H1 (cell line): ENCODE data around the gene YAF2. TPM values are rescaled to one million over a fixed set of nuclear protein-coding genes. Genes with fewer than 3 reads are reported as not detected.

Source experiments
- CTCF ChIA-PET: fragments of 300-600 bp; sonication (Branson Sonifier 250); formaldehyde crosslinking; loops from one replicate; lab custom pipeline; 2021; ENCODE audit not compliant: partially characterized antibody; lab: Charles Lee
- POLR2A ChIA-PET: fragments of 300-600 bp; sonication (Branson Sonifier 250); formaldehyde crosslinking; loops from one replicate; lab custom pipeline; 2021; ENCODE audit warnings: inconsistent platforms; ENCODE audit not compliant: partially characterized antibody; lab: Charles Lee
- DNase-seq, 2 experiments: peaks; one replicate each; pipeline versions ENCODE4 v3.0.0 to v3.0.0-alpha.2; 2010 to 2022; ENCODE audit warnings: low spot score in 2 of 2, low read depth in 1 of 2, mixed read lengths in 1 of 2
- FAIRE-seq: peaks from 2 replicates; lab custom pipeline; 2011; peaks lifted over from hg19 to GRCh38; lab: Jason Lieb, UNC
- H2AFZ ChIP-seq: 2 replicates; pipeline ENCODE4 v1.8.1; 2012; ENCODE audit warnings: low read length, inconsistent platforms
- H2AK5ac ChIP-seq: 2 replicates; pipeline ENCODE4 v1.6.1; 2013; ENCODE audit warnings: low read depth, low read length
- H2BK120ac ChIP-seq: replicated peaks from 2 replicates; pipeline ENCODE3; 2013; ENCODE audit warnings: low read depth, low read length, inconsistent platforms
- H2BK12ac ChIP-seq: 2 replicates; pipeline ENCODE4 v1.6.1; 2013; ENCODE audit warnings: low read depth, low read length
- H2BK15ac ChIP-seq: 2 replicates; pipeline ENCODE4 v1.6.1; 2013; ENCODE audit warnings: low read length
- H2BK20ac ChIP-seq: 2 replicates; pipeline ENCODE4 v1.6.1; 2013; ENCODE audit warnings: low read length
- H2BK5ac ChIP-seq: 2 replicates; pipeline ENCODE4 v1.6.1; 2013; ENCODE audit warnings: low read depth, low read length
- H3K14ac ChIP-seq: 2 replicates; pipeline ENCODE4 v1.6.1; 2013; ENCODE audit warnings: inconsistent platforms; ENCODE audit not compliant: insufficient read length
- H3K18ac ChIP-seq: 2 replicates; pipeline ENCODE4 v1.6.1; 2013; ENCODE audit warnings: low read length; ENCODE audit errors: extremely low read depth
- H3K23ac ChIP-seq: 2 replicates; pipeline ENCODE4 v1.6.1; 2013; ENCODE audit warnings: inconsistent platforms; ENCODE audit not compliant: insufficient read length
- H3K23me2 ChIP-seq: 2 replicates; pipeline ENCODE4 v1.6.1; 2013; ENCODE audit warnings: low read depth, low read length
- H3K27ac ChIP-seq: 2 replicates; pipeline ENCODE4 v1.6.1; 2011; ENCODE audit warnings: low read depth, low read length, inconsistent platforms
- H3K27me3 ChIP-seq, 4 experiments: replicated peaks in 1 of 4; 1 replicate in 1 of 4; 2 replicates in 3 of 4; pipeline versions ENCODE4 v1.6.1 to v1.8.1; 2011 to 2013; ENCODE audit warnings: low read length in 3 of 4, mild to moderate bottlenecking in 3 of 4, inconsistent platforms in 2 of 4, mixed read lengths in 2 of 4, moderate library complexity in 1 of 4; ENCODE audit not compliant: control insufficient read depth in 3 of 4, insufficient read depth in 3 of 4; ENCODE audit errors: extremely low read depth in 1 of 4
- H3K36me3 ChIP-seq, 4 experiments: 2 replicates each; pipeline versions ENCODE4 v1.6.1 to v1.8.1; 2011 to 2013; ENCODE audit warnings: mild to moderate bottlenecking in 4 of 4, low read length in 3 of 4, moderate library complexity in 2 of 4, control low read depth in 1 of 4, inconsistent platforms in 1 of 4; ENCODE audit not compliant: insufficient read depth in 4 of 4, control insufficient read depth in 2 of 4
- H3K4ac ChIP-seq: replicated peaks from 2 replicates; pipeline ENCODE3; 2013; ENCODE audit warnings: low read length, low read depth, mixed read lengths, inconsistent platforms; ENCODE audit not compliant: insufficient read length
- H3K4me1 ChIP-seq, 4 experiments: replicated peaks in 1 of 4; 1 replicate in 1 of 4; 2 replicates in 3 of 4; pipeline versions ENCODE4 v1.6.1 to v1.8.1; 2011 to 2013; ENCODE audit warnings: low read length in 3 of 4, inconsistent platforms in 2 of 4, mixed read lengths in 1 of 4; ENCODE audit not compliant: insufficient read depth in 4 of 4, control insufficient read depth in 3 of 4
- H3K4me2 ChIP-seq, 2 experiments: 2 replicates each; pipeline versions ENCODE4 v1.6.1 to v1.8.1; 2011 to 2013; ENCODE audit warnings: low read depth in 2 of 2, low read length in 2 of 2, control low read depth in 1 of 2, inconsistent platforms in 1 of 2, mild to moderate bottlenecking in 1 of 2; ENCODE audit not compliant: insufficient read depth in 1 of 2
- H3K4me3 ChIP-seq, 4 experiments: fragments of 200-600, 300-600 bp in 1 of 4; sonication (generic), shearing (Covaris generic), sonication (Bioruptor Twin) in 1 of 4; 2 replicates each; pipeline versions ENCODE4 v1.5.1 to v1.8.1; 2011 to 2016; ENCODE audit warnings: low read length in 4 of 4, low read depth in 3 of 4, control low read depth in 2 of 4, inconsistent platforms in 2 of 4, mild to moderate bottlenecking in 2 of 4, mixed read lengths in 1 of 4, moderate library complexity in 1 of 4; ENCODE audit not compliant: insufficient read depth in 2 of 4; ENCODE audit errors: extremely low read depth in 1 of 4
- H3K56ac ChIP-seq: replicated peaks from 2 replicates; pipeline ENCODE3; 2013; ENCODE audit warnings: low read depth, mild to moderate bottlenecking, mixed read lengths, low read length, inconsistent platforms; ENCODE audit not compliant: insufficient read length
- H3K79me1 ChIP-seq: 2 replicates; pipeline ENCODE4 v1.6.1; 2013; ENCODE audit warnings: low read depth, low read length, control low read depth
- H3K79me2 ChIP-seq, 2 experiments: 2 replicates each; pipeline versions ENCODE4 v1.6.1 to v1.8.1; 2012 to 2013; ENCODE audit warnings: low read length in 2 of 2, mild to moderate bottlenecking in 2 of 2, inconsistent platforms in 1 of 2; ENCODE audit not compliant: insufficient read depth in 2 of 2, control insufficient read depth in 1 of 2
- H3K9ac ChIP-seq, 4 experiments: replicated peaks in 1 of 4; 1 replicate in 1 of 4; 2 replicates in 3 of 4; pipeline versions ENCODE4 v1.6.1 to v1.8.1; 2011 to 2013; ENCODE audit warnings: low read depth in 3 of 4, low read length in 3 of 4, control low read depth in 2 of 4, mild to moderate bottlenecking in 2 of 4, moderate library complexity in 2 of 4, inconsistent platforms in 1 of 4; ENCODE audit errors: extremely low read depth in 1 of 4
- H3K9me3 ChIP-seq, 2 experiments: 2 replicates each; pipeline versions ENCODE4 v1.6.1 to v1.8.1; 2012 to 2013; ENCODE audit warnings: mild to moderate bottlenecking in 2 of 2, moderate library complexity in 2 of 2, control low read depth in 1 of 2, inconsistent platforms in 1 of 2, low read depth in 1 of 2, low read length in 1 of 2, mixed read lengths in 1 of 2; ENCODE audit not compliant: insufficient read depth in 2 of 2
- H4K20me1 ChIP-seq, 2 experiments: replicated peaks in 1 of 2; 2 replicates each; pipeline versions ENCODE3 to v1.8.1; 2011 to 2013; ENCODE audit warnings: inconsistent platforms in 2 of 2, low read length in 2 of 2, mild to moderate bottlenecking in 1 of 2; ENCODE audit not compliant: insufficient read depth in 2 of 2, control insufficient read depth in 1 of 2
- H4K5ac ChIP-seq: 2 replicates; pipeline ENCODE4 v1.6.1; 2013; ENCODE audit warnings: low read length, low read depth, mixed read lengths, inconsistent platforms; ENCODE audit not compliant: insufficient read length
- H4K8ac ChIP-seq: 2 replicates; pipeline ENCODE4 v1.8.0; 2013; ENCODE audit warnings: mild to moderate bottlenecking, moderate library complexity, low read length, inconsistent platforms; ENCODE audit not compliant: insufficient read depth; ENCODE audit errors: extremely low read depth
- H4K91ac ChIP-seq: replicated peaks from 2 replicates; pipeline ENCODE3; 2013; ENCODE audit warnings: low read length, mixed read lengths, inconsistent platforms; ENCODE audit not compliant: insufficient read length
- CEBPB ChIP-seq: IDR thresholded peaks from 2 replicates; pipeline ENCODE4 v1.6.1; 2012; ENCODE audit warnings: low read depth, low read length
- CHD1 ChIP-seq: IDR thresholded peaks from 2 replicates; pipeline ENCODE4 v1.6.1; 2012; ENCODE audit warnings: low read depth, low read length, improper control_type of control experiment
- EGR1 ChIP-seq: IDR thresholded peaks from 2 replicates; pipeline ENCODE4 v1.6.1; 2011; ENCODE audit warnings: low read depth, low read length, borderline replicate concordance
- GABPA ChIP-seq: IDR thresholded peaks from 2 replicates; pipeline ENCODE4 v1.6.1; 2011; ENCODE audit warnings: mild to moderate bottlenecking, low read length, moderate library complexity, borderline replicate concordance; ENCODE audit not compliant: insufficient read depth
- JUN ChIP-seq: IDR thresholded peaks from 2 replicates; pipeline ENCODE4 v1.6.1; 2011; ENCODE audit warnings: low read depth, mild to moderate bottlenecking, improper control_type of control experiment, low read length
- POLR2AphosphoS5 ChIP-seq: IDR thresholded peaks from 2 replicates; pipeline ENCODE4 v1.6.1; 2011; ENCODE audit warnings: low read depth, low read length
- RAD21 ChIP-seq, 2 experiments: IDR thresholded peaks in 1 of 2; conservative IDR thresholded peaks in 1 of 2; 2 replicates each; pipeline ENCODE4 v1.6.1; 2011; ENCODE audit warnings: low read depth in 2 of 2, low read length in 2 of 2, improper control_type of control experiment in 1 of 2, inconsistent platforms in 1 of 2, mild to moderate bottlenecking in 1 of 2, moderate library complexity in 1 of 2
- RNF2 ChIP-seq: fragments of 200-900, 300-1000 bp; sonication (generic); IDR thresholded peaks from 2 replicates; pipeline ENCODE4 v1.7.1; 2016; ENCODE audit warnings: borderline replicate concordance, low read depth, mild to moderate bottlenecking, antibody characterized with exemption, low read length; ENCODE audit not compliant: poor library complexity, severe bottlenecking; ENCODE audit errors: missing control alignments
- SP2 ChIP-seq: IDR thresholded peaks from 2 replicates; pipeline ENCODE4 v1.6.1; 2012; ENCODE audit warnings: mild to moderate bottlenecking, low read length, inconsistent platforms
- SP4 ChIP-seq: IDR thresholded peaks from 2 replicates; pipeline ENCODE4 v1.6.1; 2012; ENCODE audit warnings: low read length, inconsistent platforms
- SUZ12 ChIP-seq: fragments of 200-600 bp; sonication (generic); IDR thresholded peaks from 2 replicates; pipeline ENCODE4 v1.6.1; 2012; ENCODE audit warnings: mild to moderate bottlenecking, inconsistent platforms, low read length, moderate library complexity, mixed read lengths
- TAF1 ChIP-seq: IDR thresholded peaks from 2 replicates; pipeline ENCODE4 v1.6.1; 2011; ENCODE audit warnings: mild to moderate bottlenecking, low read depth, low read length
- TBP ChIP-seq: IDR thresholded peaks from 2 replicates; pipeline ENCODE4 v1.6.1; 2011; ENCODE audit warnings: low read depth, low read length, improper control_type of control experiment
- YY1 ChIP-seq: IDR thresholded peaks from 2 replicates; pipeline ENCODE4 v1.6.1; 2011; ENCODE audit warnings: low read depth, mild to moderate bottlenecking, low read length
- WGBS, 2 experiments: shearing (Covaris generic) in 1 of 2; methylation state at CpG; one replicate each; pipeline versions ENCODE4 v1.1.6 to v1.1.7; 2013 to 2015; ENCODE audit warnings: low lambda C conversion rate in 2 of 2, mixed read lengths in 2 of 2, inconsistent platforms in 1 of 2, low coverage in 1 of 2, missing lambda C conversion rate in 1 of 2; ENCODE audit not compliant: insufficient replicate concordance in 2 of 2, insufficient coverage in 1 of 2, insufficient read length in 1 of 2; ENCODE audit errors: extremely low coverage in 1 of 2, missing lambda C conversion rate in 1 of 2; 5-methylcytosine and 5-hydroxymethylcytosine counted together
- polyA plus RNA-seq, 7 experiments: library from polyadenylated mRNA; depleted of rRNA in 3 of 7; stranded (reverse) in 5 of 7; unstranded in 2 of 7; fragments of >200 nt in 5 of 7; fragments of 200-250 nt in 2 of 7; gene quantifications; 1 replicate in 5 of 7; 2 replicates in 1 of 7; 4 replicates in 1 of 7; pipeline versions ENCODE4 v1.2.1 to v1.2.3, GENCODE V29; 2011 to 2013; ENCODE audit warnings: missing spikeins in 2 of 7, mixed read lengths in 2 of 7
- total RNA-seq: library from RNA; stranded (reverse); fragmentation: NEBNext Ultra II Directional; extraction: Animal tissue kit (Norgen Biotek cat#: 25700); gene quantifications from 2 replicates; pipeline ENCODE4 v1.2.1, GENCODE V29; 2021

Gene YAF2
- total and polyA plus RNA-seq, 2 of the 8 experiments (the other 6 are each of a cell fraction or from before 2014, with no cell fraction given), result 0.50 to 2.2 TPM

- Histone ChIP-seq H3K9me3 (no peaks in the 10 kb centered on the region), H4K8ac (no peak overlapping the region), H3K18ac (no peak overlapping the region), H3K27me3 (no peaks in the 10 kb centered on the region), H3K23me2 (no peaks in the 10 kb centered on the region), H2BK120ac (no peak overlapping the region), H4K5ac (no peak overlapping the region), H2BK20ac (no peak overlapping the region), H2BK12ac (no peak overlapping the region), H2BK5ac (no peak overlapping the region), H3K9ac (no peak overlapping the region), H3K27ac (no peak overlapping the region), H3K4me2 (no peak overlapping the region), H4K20me1 (no peaks in the 10 kb centered on the region), H3K56ac (no peak overlapping the region), H2AFZ (no peak overlapping the region), H3K23ac (no peak overlapping the region), H3K14ac (no peak overlapping the region), H3K79me1 (no peaks in the 10 kb centered on the region), H3K36me3 (no peaks in the 10 kb centered on the region), H2AK5ac (no peak overlapping the region), H4K91ac (no peak overlapping the region), H3K4me1 (0 out of 7 replicates have a peak, but pooled peaks cover 0 to 2% (median 0%) of the 10 kb centered on the region in 4 experiments), H3K4me3 (no peak overlapping the region), H3K4ac (no peak overlapping the region), H3K79me2 (no peaks in the 10 kb centered on the region), H2BK15ac (no peak overlapping the region)
- POLR2A ChIA-PET, result no interaction called here
- FAIRE-seq (no peak), DNase-seq (no peak)
- CTCF ChIA-PET, result no interaction called here
- WGBS, 2 experiments, result 96% methylated on average over 6 of the region's 6 CpGs; no CpG with 5 or more reads in 1 of the 2 experiments
- no peak for TF ChIP-seq SUZ12
- no peak for TF ChIP-seq JUN
- TF ChIP-seq CHD1, result no peak
- TF ChIP-seq POLR2AphosphoS5, result no peak
- TF ChIP-seq TBP, result no peak
- no peak for TF ChIP-seq SP2
- no peak for TF ChIP-seq EGR1
- no peak for TF ChIP-seq RNF2
- TF ChIP-seq GABPA, result no peak
- TF ChIP-seq SP4, result no peak
- TF ChIP-seq TAF1, result no peak
- TF ChIP-seq CEBPB, result no peak
- TF ChIP-seq RAD21 (IDR thresholded peaks at IDR 0.05 in 1 of 2, conservative IDR thresholded peaks at IDR 0.05 in 1 of 2; ENCODE audit: low read depth in 2 of 2, low read length in 2 of 2), result no peak
- TF ChIP-seq YY1, result no peak
Measured at GRCh38 chr12:42192686-42193085, 45.4 kb downstream of the YAF2 start.
